PC-3 (cell line): ENCODE results near the gene GAGE12E. TPM values are rescaled to one million over a fixed set of nuclear protein-coding genes. Genes with fewer than 3 reads are reported as not detected.

Source experiments
- total RNA-seq: library from RNA; depleted of rRNA; stranded (reverse); fragments of >200 nt; gene quantifications from 2 replicates; pipeline ENCODE4 v1.2.3, GENCODE V29; 2014; rRNA removed

The GAGE12E gene
- total RNA-seq, 1 experiment from 2014 or later = not detected

Other genes with a start within 250 kb of the GAGE12E start
- not detected in 2 replicates for gene GAGE10, start 247.6 kb upstream of the GAGE12E start, total RNA-seq
- not detected in 2 replicates for gene GAGE12J, start 229.3 kb upstream of the GAGE12E start, total RNA-seq
- gene GAGE13, start 219.7 kb upstream of the GAGE12E start, total RNA-seq = not detected in 2 replicates
- gene GAGE12C, start 19.1 kb upstream of the GAGE12E start, total RNA-seq = not detected in 2 replicates
- gene GAGE12D, start 9.6 kb upstream of the GAGE12E start, total RNA-seq = not detected in 2 replicates
- not detected in 2 replicates for gene GAGE12F, start 9.6 kb downstream of the GAGE12E start, total RNA-seq
- gene GAGE12G, start 19.1 kb downstream of the GAGE12E start, total RNA-seq = not detected in 2 replicates
- not detected in 2 replicates for gene GAGE12H, start 28.7 kb downstream of the GAGE12E start, total RNA-seq
- gene GAGE2A, start 38.2 kb downstream of the GAGE12E start, total RNA-seq = not detected in 2 replicates
- not detected in 2 replicates for gene GAGE1, start 47.7 kb downstream of the GAGE12E start, total RNA-seq
- 1.7 and 4.5 TPM in 2 replicates for gene PAGE1, start 144.7 kb downstream of the GAGE12E start, total RNA-seq